Mesenchymal stem cell (in vitro differentiated cells and primary cell): ENCODE data around the gene CAMK1.

Experiments
- DNase-seq: peaks from one replicate; pipeline ENCODE4 v3.0.0-alpha.2; 2013
- H2AFZ ChIP-seq: one replicate; pipeline ENCODE4 v1.6.1; 2013; ENCODE audit warnings: low read depth, mild to moderate bottlenecking, control low read depth, inconsistent platforms, low read length, moderate library complexity
- H2AK5ac ChIP-seq: 2 replicates; pipeline ENCODE4 v1.6.1; 2013; ENCODE audit warnings: low read length, moderate library complexity, mild to moderate bottlenecking, inconsistent platforms; ENCODE audit not compliant: severe bottlenecking
- H2BK120ac ChIP-seq: one replicate; pipeline ENCODE4 v1.6.1; 2013; ENCODE audit warnings: low read depth, mild to moderate bottlenecking, inconsistent platforms, low read length, moderate library complexity
- H2BK12ac ChIP-seq, 2 experiments: one replicate each; pipeline ENCODE4 v1.6.1; 2013; ENCODE audit warnings: inconsistent platforms in 2 of 2, low read length in 2 of 2, mild to moderate bottlenecking in 2 of 2, moderate library complexity in 2 of 2, control low read depth in 1 of 2
- H2BK15ac ChIP-seq: one replicate; pipeline ENCODE4 v1.6.1; 2013; ENCODE audit warnings: mild to moderate bottlenecking, low read depth, inconsistent platforms; ENCODE audit not compliant: poor library complexity, severe bottlenecking
- H2BK5ac ChIP-seq: 2 replicates; pipeline ENCODE4 v1.6.1; 2013; ENCODE audit warnings: low read depth, mild to moderate bottlenecking, low read length, control low read depth, inconsistent platforms; ENCODE audit not compliant: poor library complexity, severe bottlenecking
- H3K14ac ChIP-seq, 2 experiments: one replicate each; pipeline ENCODE4 v1.6.1; 2013; ENCODE audit warnings: inconsistent platforms in 2 of 2, low read length in 2 of 2, control low read depth in 1 of 2, mild to moderate bottlenecking in 1 of 2, moderate library complexity in 1 of 2
- H3K18ac ChIP-seq, 2 experiments: one replicate each; pipeline ENCODE4 v1.6.1; 2013; ENCODE audit warnings: inconsistent platforms in 2 of 2, low read length in 2 of 2, control low read depth in 1 of 2, low read depth in 1 of 2, mild to moderate bottlenecking in 1 of 2
- H3K23ac ChIP-seq, 2 experiments: one replicate each; pipeline ENCODE4 v1.6.1; 2013; ENCODE audit warnings: inconsistent platforms in 2 of 2, low read length in 2 of 2, mild to moderate bottlenecking in 2 of 2, moderate library complexity in 2 of 2, control low read depth in 1 of 2
- H3K27ac ChIP-seq: 2 replicates; pipeline ENCODE4 v1.5.1; 2013; ENCODE audit warnings: mild to moderate bottlenecking, moderate library complexity, low read length, control low read depth, inconsistent platforms; ENCODE audit not compliant: poor library complexity, severe bottlenecking
- H3K27me3 ChIP-seq, 2 experiments: 2 replicates each; pipeline versions ENCODE4 v1.6.1 to v1.7.0; 2013; ENCODE audit warnings: low read length in 2 of 2, mild to moderate bottlenecking in 2 of 2, moderate library complexity in 2 of 2, control low read depth in 1 of 2, inconsistent platforms in 1 of 2; ENCODE audit not compliant: control insufficient read depth in 1 of 2, insufficient read depth in 1 of 2
- H3K36me3 ChIP-seq, 2 experiments: 2 replicates each; pipeline versions ENCODE4 v1.6.1 to v1.7.0; 2013; ENCODE audit warnings: low read length in 2 of 2, control low read depth in 1 of 2, inconsistent platforms in 1 of 2, low read depth in 1 of 2, mild to moderate bottlenecking in 1 of 2; ENCODE audit not compliant: insufficient read depth in 2 of 2, control insufficient read depth in 1 of 2
- H3K4ac ChIP-seq, 2 experiments: one replicate each; pipeline ENCODE4 v1.6.1; 2013; ENCODE audit warnings: inconsistent platforms in 2 of 2, low read length in 2 of 2, mild to moderate bottlenecking in 2 of 2, moderate library complexity in 2 of 2, control low read depth in 1 of 2, low read depth in 1 of 2
- H3K4me1 ChIP-seq: 2 replicates; pipeline ENCODE4 v1.6.1; 2013; ENCODE audit warnings: low read depth, low read length, control low read depth; ENCODE audit not compliant: control insufficient read depth, insufficient read depth
- H3K4me2 ChIP-seq: 2 replicates; pipeline ENCODE4 v1.6.1; 2013; ENCODE audit warnings: low read length, mild to moderate bottlenecking, inconsistent platforms; ENCODE audit not compliant: poor library complexity, severe bottlenecking
- H3K4me3 ChIP-seq, 2 experiments: 2 replicates each; pipeline versions ENCODE4 v1.5.1 to v1.7.0; 2013; ENCODE audit warnings: low read length in 2 of 2, mild to moderate bottlenecking in 2 of 2, control low read depth in 1 of 2, low read depth in 1 of 2; ENCODE audit not compliant: insufficient read depth in 1 of 2
- H3K79me1 ChIP-seq: replicated peaks from 2 replicates; pipeline ENCODE4 v1.6.1; 2013; ENCODE audit warnings: mild to moderate bottlenecking, control low read depth, low read length, inconsistent platforms; ENCODE audit not compliant: poor library complexity, severe bottlenecking
- H3K9ac ChIP-seq: 2 replicates; pipeline ENCODE4 v1.7.0; 2013; ENCODE audit warnings: mild to moderate bottlenecking, low read length, moderate library complexity
- H3K9me3 ChIP-seq: 2 replicates; pipeline ENCODE4 v1.7.0; 2013; ENCODE audit warnings: mild to moderate bottlenecking, low read length; ENCODE audit not compliant: control insufficient read depth
- H4K8ac ChIP-seq: one replicate; pipeline ENCODE4 v1.6.1; 2013; ENCODE audit warnings: inconsistent platforms, mild to moderate bottlenecking, low read length, moderate library complexity
- H4K91ac ChIP-seq: one replicate; pipeline ENCODE4 v1.6.1; 2013; ENCODE audit warnings: mild to moderate bottlenecking, low read length, inconsistent platforms
- WGBS: methylation state at CpG from one replicate; pipeline ENCODE4 v1.1.7; 2013; ENCODE audit warnings: mixed read lengths; 5-methylcytosine and 5-hydroxymethylcytosine counted together

Gene CAMK1

GRCh38 chr3:9721700-9722060, 48.1 kb downstream of the CAMK1 start:
- Histone ChIP-seq H2BK12ac (no peak overlapping the region), H3K18ac (no peak overlapping the region), H3K79me1 (no peaks in the 10 kb centered on the region), H3K27ac (no peak overlapping the region), H4K91ac (no peak overlapping the region), H2AK5ac (no peak overlapping the region), H3K9ac (no peak overlapping the region), H3K4ac (no peak overlapping the region), H3K27me3 (peaks cover 7 to 43% of the 10 kb centered on the region in 2 experiments), H2BK5ac (no peak overlapping the region), H3K4me3 (no peak overlapping the region), H2AFZ (no peak overlapping the region), H3K23ac (no peak overlapping the region), H3K4me2 (no peak overlapping the region), H3K4me1 (peaks cover 1% of the 10 kb centered on the region), H3K14ac (no peak overlapping the region), H2BK120ac (no peak overlapping the region), H2BK15ac (no peak overlapping the region), H4K8ac (no peak overlapping the region), H3K9me3 (no peaks in the 10 kb centered on the region), H3K36me3 (no peaks in the 10 kb centered on the region)
- WGBS: 97% methylated on average over 2 of the region's 2 CpGs
- DNase-seq: no peak

DNA sequence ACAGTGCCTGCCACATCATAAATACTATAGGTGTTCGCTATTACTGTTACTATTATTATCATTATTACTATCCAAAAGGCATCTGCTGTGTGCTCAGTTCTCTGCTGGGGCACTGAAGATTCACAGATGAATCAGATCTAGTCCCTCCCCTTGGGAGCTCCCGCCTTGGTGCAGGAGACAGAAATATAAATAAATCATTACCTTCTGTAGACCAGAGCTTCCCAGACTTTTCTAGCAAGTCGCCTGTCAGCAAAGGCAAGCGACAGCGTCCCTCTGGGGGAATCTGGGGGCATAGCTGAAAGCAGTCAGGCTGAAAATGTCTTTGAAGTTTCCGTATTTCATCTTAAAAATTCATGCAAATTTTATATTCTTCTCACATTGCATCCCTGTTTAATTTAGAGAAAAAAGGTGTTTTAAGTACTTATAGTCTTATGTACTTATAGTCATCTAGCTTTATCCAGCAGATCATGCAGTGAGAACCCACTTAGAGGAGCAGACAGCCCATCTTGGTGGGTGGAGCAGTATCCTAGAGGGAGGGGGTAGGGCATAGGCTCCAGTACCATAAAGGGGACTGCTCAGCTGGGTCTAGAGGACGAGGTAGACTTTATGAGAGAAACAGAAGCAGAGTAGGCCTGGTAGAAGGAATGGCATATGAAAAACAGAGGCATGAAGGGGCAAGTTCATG, 48.6 kb downstream of the CAMK1 start:
- no peak overlapping the region for H3K27ac ChIP-seq
- no peaks in the 10 kb centered on the region for H3K9me3 ChIP-seq
- no peak overlapping the region for H3K23ac ChIP-seq
- H2BK120ac ChIP-seq: no peak overlapping the region
- no peak overlapping the region for H3K4ac ChIP-seq
- no peak overlapping the region for H4K91ac ChIP-seq
- WGBS: 63% methylated on average over 4 of the region's 7 CpGs
- H2AK5ac ChIP-seq: no peak overlapping the region
- H3K79me1 ChIP-seq: no peaks in the 10 kb centered on the region
- H3K4me3 ChIP-seq: no peak overlapping the region
- H3K18ac ChIP-seq: no peak overlapping the region
- no peak overlapping the region for H3K14ac ChIP-seq
- no peak overlapping the region for H2BK5ac ChIP-seq
- H2AFZ ChIP-seq: no peak overlapping the region
- peaks cover 7 to 38% of the 10 kb centered on the region in 2 experiments for H3K27me3 ChIP-seq
- H3K36me3 ChIP-seq: no peaks in the 10 kb centered on the region
- H2BK15ac ChIP-seq: no peak overlapping the region
- DNase-seq: no peak
- no peak overlapping the region for H3K4me2 ChIP-seq
- H3K9ac ChIP-seq: no peak overlapping the region
- H2BK12ac ChIP-seq: no peak overlapping the region
- no peak overlapping the region for H4K8ac ChIP-seq
- peaks cover 1% of the 10 kb centered on the region for H3K4me1 ChIP-seq

DNA sequence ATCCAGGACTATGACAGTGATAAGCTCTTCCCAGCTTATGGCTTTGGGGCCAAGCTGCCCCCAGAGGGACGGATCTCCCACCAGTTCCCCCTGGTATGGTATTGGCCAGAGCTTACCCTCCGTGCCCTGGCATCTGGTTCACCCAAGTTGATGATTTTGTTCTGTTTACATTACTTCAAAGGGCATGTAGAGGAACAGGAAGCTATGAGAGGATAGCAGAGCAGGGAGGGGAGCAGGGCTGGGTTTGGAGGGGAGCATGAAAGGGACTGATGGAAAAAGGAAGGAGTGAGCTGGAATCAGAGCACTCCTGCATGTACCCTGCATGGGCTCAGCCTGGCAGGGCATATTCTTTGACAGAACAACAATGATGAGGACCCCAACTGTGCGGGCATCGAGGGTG, 51.6 kb downstream of the CAMK1 start:
- Histone ChIP-seq H3K18ac (peak overlapping the region in 1 of 2 experiments; percentile 0), H4K91ac (no peak overlapping the region), H3K9me3 (no peaks in the 10 kb centered on the region), H2BK12ac (no peak overlapping the region), H2BK5ac (no peak overlapping the region), H3K9ac (no peak overlapping the region), H3K27ac (no peak overlapping the region), H3K23ac (no peak overlapping the region), H2AK5ac (no peak overlapping the region), H2BK15ac (no peak overlapping the region), H3K4me3 (no peak overlapping the region), H4K8ac (no peak overlapping the region), H2AFZ (no peak overlapping the region), H3K79me1 (no peaks in the 10 kb centered on the region), H3K4me2 (no peak overlapping the region), H3K36me3 (no peaks in the 10 kb centered on the region), H3K14ac (peak overlapping the region in 1 of 2 experiments; percentile 29), H3K27me3 (peaks cover 9 to 22% of the 10 kb centered on the region in 2 experiments), H2BK120ac (no peak overlapping the region), H3K4me1 (peaks cover 1% of the 10 kb centered on the region), H3K4ac (no peak overlapping the region)
- no peak for DNase-seq
- WGBS: 75% methylated on average over 4 of the region's 4 CpGs

- Histone ChIP-seq H2BK15ac (no peak overlapping the region), H3K4me3 (no peak overlapping the region), H3K14ac (no peak overlapping the region), H2BK5ac (no peak overlapping the region), H3K36me3 (no peaks in the 10 kb centered on the region), H4K8ac (no peak overlapping the region), H3K9me3 (no peaks in the 10 kb centered on the region), H2BK12ac (no peak overlapping the region), H3K27ac (no peak overlapping the region), H3K4ac (no peak overlapping the region), H3K4me1 (peaks cover 1% of the 10 kb centered on the region), H3K9ac (no peak overlapping the region), H3K4me2 (no peak overlapping the region), H3K18ac (no peak overlapping the region), H2BK120ac (no peak overlapping the region), H2AK5ac (no peak overlapping the region), H3K23ac (no peak overlapping the region), H2AFZ (no peak overlapping the region), H3K79me1 (no peaks in the 10 kb centered on the region), H3K27me3 (peaks cover 11 to 24% of the 10 kb centered on the region in 2 experiments), H4K91ac (no peak overlapping the region)
- 89% methylated on average over 1 of the region's 1 CpG for WGBS
- no peak for DNase-seq
Observed at GRCh38 chr3:9717563-9717962, 52.2 kb downstream of the CAMK1 start.
